ENCODE results near the gene SEMA3D. TPM values are rescaled to one million over a fixed set of nuclear protein-coding genes. Genes with fewer than 3 reads are reported as not detected.

SEMA3D gene
- total and polyA plus RNA-seq, 10 donors = 4.6 to 210 (median 116) TPM

GRCh38 chr7:85153715-85154114, 33.1 kb downstream of the SEMA3D start:
- no peaks in the 10 kb centered on the region for H3K36me3 ChIP-seq
- TF ChIP-seq POLR2AphosphoS5 (IDR thresholded peaks at IDR 0.05) = no peak
- no peak for TF ChIP-seq CTCF (IDR thresholded peaks at IDR 0.05 in 8 of 11, conservative IDR thresholded peaks at IDR 0.05 in 3 of 11)
- no peak for TF ChIP-seq POLR2A (IDR thresholded peaks at IDR 0.05)
- peaks cover 0 to 14% (median 8%) of the 10 kb centered on the region in 8 donors for H3K9me3 ChIP-seq
- 88 to 100% (median 94%) methylated on average over 1 of the region's 1 CpG for WGBS, 5 donors
- intact Hi-C loops (cut with DNase I; ENCODE audit: low total_unique reads) = no loop called here
- DNase-seq = no peak
- no peak overlapping the region for H3K27ac ChIP-seq
- no peak overlapping the region for H3K4me3 ChIP-seq
- H3K27me3 ChIP-seq (replicated peaks in 1 of 7) = no peaks in the 10 kb centered on the region
- H3K4me1 ChIP-seq = no peaks in the 10 kb centered on the region

DNA sequence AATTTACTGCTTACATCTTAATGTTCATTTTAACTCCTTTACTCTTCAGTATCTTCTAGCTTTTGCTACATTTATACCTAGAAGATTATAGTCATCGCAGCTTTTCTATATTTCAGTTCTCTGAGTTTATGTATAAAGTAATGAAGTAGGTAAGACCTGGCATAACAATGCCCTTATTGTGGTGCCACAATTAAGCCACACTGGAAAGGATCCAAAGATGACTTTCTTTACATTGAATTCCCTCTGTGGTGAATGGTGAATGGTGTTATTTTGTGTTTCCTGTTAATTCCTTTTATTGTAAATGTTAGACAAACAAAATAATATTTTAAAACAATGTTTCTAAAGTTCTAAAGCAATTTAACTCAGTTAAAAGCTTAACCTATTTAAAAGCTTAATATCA, 36.2 kb downstream of the SEMA3D start:
- Histone ChIP-seq H3K4me3 (no peak overlapping the region), H3K9me3 (peaks cover 0 to 2% (median 0%) of the 10 kb centered on the region in 8 donors), H3K27ac (no peak overlapping the region), H3K27me3 (replicated peaks in 1 of 7) (no peaks in the 10 kb centered on the region), H3K36me3 (no peaks in the 10 kb centered on the region), H3K4me1 (no peaks in the 10 kb centered on the region)
- no peak for DNase-seq
- intact Hi-C loops (cut with DNase I; ENCODE audit: low total_unique reads) = no loop called here
- TF ChIP-seq POLR2AphosphoS5 (IDR thresholded peaks at IDR 0.05) (no peak), CTCF (IDR thresholded peaks at IDR 0.05 in 8 of 11, conservative IDR thresholded peaks at IDR 0.05 in 3 of 11) (no peak), POLR2A (IDR thresholded peaks at IDR 0.05) (no peak)
- 89 to 98% (median 96%) methylated on average over 1 of the region's 1 CpG for WGBS, 5 donors

DNA sequence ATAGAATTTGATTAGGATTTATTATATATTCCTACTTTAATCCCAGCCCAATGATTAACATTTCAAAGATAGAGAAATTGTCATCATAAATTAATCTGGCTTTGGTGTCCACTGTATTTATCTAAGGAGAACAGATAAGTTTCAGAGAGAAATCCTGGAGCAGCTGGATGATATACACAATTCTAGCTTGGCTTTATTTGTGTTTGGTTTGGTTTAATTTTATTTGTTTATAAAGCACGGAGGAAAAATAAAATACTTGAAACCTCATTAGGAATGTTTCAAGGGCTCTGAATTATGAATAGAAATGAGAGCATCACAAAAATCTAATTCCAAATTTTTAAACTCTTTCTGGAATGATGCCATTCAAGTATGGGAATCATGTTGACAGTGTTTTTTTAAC, 42.1 kb downstream of the SEMA3D start:
- TF ChIP-seq CTCF (IDR thresholded peaks at IDR 0.05 in 8 of 11, conservative IDR thresholded peaks at IDR 0.05 in 3 of 11) (no peak), POLR2A (IDR thresholded peaks at IDR 0.05) (no peak), POLR2AphosphoS5 (IDR thresholded peaks at IDR 0.05) (no peak)
- no peak overlapping the region for H3K27ac ChIP-seq
- 79 to 89% (median 82%) methylated on average over 1 of the region's 1 CpG for WGBS, 5 donors
- H3K4me1 ChIP-seq = no peaks in the 10 kb centered on the region
- no peaks in the 10 kb centered on the region for H3K9me3 ChIP-seq
- no peak for DNase-seq
- H3K27me3 ChIP-seq (replicated peaks in 1 of 7) = no peaks in the 10 kb centered on the region
- intact Hi-C loops (cut with DNase I; ENCODE audit: low total_unique reads) = no loop called here
- no peak overlapping the region for H3K4me3 ChIP-seq
- no peaks in the 10 kb centered on the region for H3K36me3 ChIP-seq

- WGBS, 5 donors = 71 to 82% (median 75%) methylated on average over 2 of the region's 2 CpGs
- no peak overlapping the region for H3K4me3 ChIP-seq
- no peaks in the 10 kb centered on the region for H3K36me3 ChIP-seq
- intact Hi-C loops (cut with DNase I; ENCODE audit: low total_unique reads) = no loop called here
- H3K27ac ChIP-seq = no peak overlapping the region
- no peak for DNase-seq
- H3K27me3 ChIP-seq (replicated peaks in 1 of 7) = no peaks in the 10 kb centered on the region
- TF ChIP-seq CTCF (IDR thresholded peaks at IDR 0.05 in 8 of 11, conservative IDR thresholded peaks at IDR 0.05 in 3 of 11) (no peak), POLR2A (IDR thresholded peaks at IDR 0.05) (no peak), POLR2AphosphoS5 (IDR thresholded peaks at IDR 0.05) (no peak)
- no peaks in the 10 kb centered on the region for H3K9me3 ChIP-seq
- H3K4me1 ChIP-seq = no peaks in the 10 kb centered on the region
Observed at GRCh38 chr7:85135977-85136376, 50.9 kb downstream of the SEMA3D start.

All from spleen (tissue), 11 donors.